Forelimb muscle (tissue), 1 donor: ENCODE results near the gene SLC9A7. TPM values are rescaled to one million over a fixed set of nuclear protein-coding genes. Genes with fewer than 3 reads are reported as not detected.

Experiments used
- DNase-seq: peaks from one replicate; pipeline ENCODE4 v3.0.0-alpha.2; 2013; ENCODE audit warnings: low read depth
- polyA plus RNA-seq: library from polyadenylated mRNA; unstranded; fragments of 120-200 nt; gene quantifications from one replicate; pipeline ENCODE4 v1.2.1, GENCODE V29; 2013; ENCODE audit not compliant: insufficient read length

Gene SLC9A7
- polyA plus RNA-seq, 1 donor, result 8.9 TPM

- DNase-seq, result no peak
Observed at GRCh38 chrX:46573331-46573891, 185.5 kb downstream of the SLC9A7 start, which contains the start of gene CHST7. CHST7 (plus strand) TSS chrX:46573765; CDS start chrX:46573932, 167 bp downstream.

DNA sequence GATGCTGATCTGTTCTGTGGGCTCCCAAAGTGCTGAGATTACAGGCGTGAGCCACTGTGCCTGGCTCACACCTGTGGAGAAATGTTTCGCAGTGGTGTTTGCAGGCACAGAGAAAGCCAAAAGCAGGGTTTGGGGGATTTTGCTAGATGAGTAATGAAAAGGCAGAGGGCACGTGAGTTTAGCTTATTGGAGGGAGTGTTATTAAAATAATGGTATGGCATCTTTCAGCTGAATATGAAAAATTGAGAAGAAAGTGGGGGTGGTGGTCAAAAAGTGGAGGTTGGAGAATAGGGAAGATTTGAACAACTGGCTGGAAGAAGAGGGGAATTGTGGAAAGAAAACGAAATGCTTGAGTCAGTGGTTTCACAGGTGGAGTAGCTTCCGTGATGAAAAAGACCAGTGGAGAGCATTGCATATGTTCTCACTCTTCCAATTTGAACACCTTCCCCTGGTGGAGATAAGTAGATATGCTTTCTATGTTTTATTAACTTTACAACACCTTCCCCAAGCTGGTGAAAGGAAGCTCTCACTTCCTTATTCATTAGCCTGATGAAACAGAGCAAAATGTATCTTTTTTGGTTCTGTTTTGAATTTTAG is 186.5 kb downstream of the SLC9A7 start:
- no peak for DNase-seq

- no peak for DNase-seq
Observed at GRCh38 chrX:46571423-46572339, 187.2 kb downstream of the SLC9A7 start.

DNA sequence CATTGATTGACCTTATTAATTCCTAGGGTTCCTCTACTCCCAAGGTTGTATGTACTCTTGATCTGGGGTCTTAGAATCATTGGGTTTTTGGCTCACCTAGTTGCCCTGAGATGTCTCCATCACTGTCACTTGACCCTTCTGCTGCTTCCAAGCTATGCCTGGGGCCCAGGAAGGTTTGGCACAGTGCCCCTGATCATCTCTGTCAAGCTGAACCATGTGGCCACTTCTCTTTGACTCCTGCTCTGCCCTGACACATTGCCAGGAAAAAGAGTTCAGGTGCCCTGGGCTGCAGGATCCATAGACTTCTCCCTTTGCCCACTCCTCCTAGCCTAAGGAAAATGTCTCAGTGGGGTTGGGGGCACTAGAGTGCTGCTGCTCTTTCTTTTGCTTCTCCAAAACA is 189.3 kb downstream of the SLC9A7 start:
- DNase-seq, result no peak

GRCh38 chrX:46567388-46567787 is 191.5 kb downstream of the SLC9A7 start:
- DNase-seq, result no peak

- DNase-seq, result no peak
Observed at GRCh38 chrX:46561824-46562657, 196.9 kb downstream of the SLC9A7 start.

GRCh38 chrX:46559062-46559461 is 199.9 kb downstream of the SLC9A7 start:
- no peak for DNase-seq

- DNase-seq, result no peak
Observed at GRCh38 chrX:46554942-46555341, 204.0 kb downstream of the SLC9A7 start.

GRCh38 chrX:46553935-46554334 is 205.0 kb downstream of the SLC9A7 start:
- no peak for DNase-seq

- DNase-seq, result no peak
Observed at GRCh38 chrX:46551494-46552128, 207.3 kb downstream of the SLC9A7 start.

GRCh38 chrX:46549914-46550313 is 209.0 kb downstream of the SLC9A7 start:
- no peak for DNase-seq

Other genes starting within 250 kb of the SLC9A7 start
- 3.5 TPM for gene ZNF674, start 213.7 kb downstream of the SLC9A7 start, polyA plus RNA-seq
- 4.0 TPM for gene CHST7, start 185.4 kb downstream of the SLC9A7 start, polyA plus RNA-seq
- gene RP2, start 77.9 kb upstream of the SLC9A7 start, polyA plus RNA-seq, result 7.3 TPM
- gene JADE3, start 153.3 kb upstream of the SLC9A7 start, polyA plus RNA-seq, result 4.3 TPM